Activated T-cell treated with anti-CD3 and anti-CD28 coated beads, Interleukin-2, amount 50 U/mL, for 48 hours (primary cell): ENCODE data around the gene TRIM41.
A peak's percentile ranks its signal among the peaks of the same experiment; 100 is the strongest.
"Not testable (repeated sequence)": the region's sequence is repeated elsewhere in the genome, so short reads cannot be mapped to it uniquely, and the experiment has no call there.

Source experiments
- DNase-seq, 2 experiments: peaks; one replicate each; pipeline ENCODE4 v3.0.0-alpha.2; 2020

TRIM41 gene

GRCh38 chr5:181193656-181194055 lies 29.4 kb upstream of the TRIM41 start:
- no peak for DNase-seq

- DNase-seq = no peak
Measured at GRCh38 chr5:181194489-181195248, 28.4 kb upstream of the TRIM41 start.

DNA sequence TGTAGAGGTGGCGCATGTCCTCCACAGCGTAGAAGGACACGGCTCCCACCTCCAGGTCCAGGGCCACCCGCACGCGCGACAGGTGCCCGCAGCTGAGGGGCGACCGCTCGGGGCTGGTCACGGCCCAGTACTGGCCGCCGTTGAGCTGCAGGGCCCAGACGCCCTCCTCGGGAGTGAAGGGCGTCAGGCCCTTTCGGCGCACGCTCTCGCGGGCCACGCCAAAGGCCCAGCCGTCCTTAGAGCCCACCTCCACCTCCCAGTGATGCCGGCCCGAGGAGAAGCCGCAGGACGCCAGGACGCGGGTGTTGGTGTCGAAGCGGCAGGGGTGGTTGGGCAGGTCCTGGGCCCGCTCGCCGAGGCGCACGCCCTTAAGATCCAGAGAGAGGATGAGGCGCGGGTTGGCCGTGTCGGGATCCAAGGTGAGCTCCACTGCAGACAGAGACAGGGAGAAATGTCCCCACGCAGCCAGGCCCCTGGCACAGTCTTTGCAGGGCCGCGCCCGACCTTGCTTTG lies 27.8 kb upstream of the TRIM41 start:
- no peak for DNase-seq

DNA sequence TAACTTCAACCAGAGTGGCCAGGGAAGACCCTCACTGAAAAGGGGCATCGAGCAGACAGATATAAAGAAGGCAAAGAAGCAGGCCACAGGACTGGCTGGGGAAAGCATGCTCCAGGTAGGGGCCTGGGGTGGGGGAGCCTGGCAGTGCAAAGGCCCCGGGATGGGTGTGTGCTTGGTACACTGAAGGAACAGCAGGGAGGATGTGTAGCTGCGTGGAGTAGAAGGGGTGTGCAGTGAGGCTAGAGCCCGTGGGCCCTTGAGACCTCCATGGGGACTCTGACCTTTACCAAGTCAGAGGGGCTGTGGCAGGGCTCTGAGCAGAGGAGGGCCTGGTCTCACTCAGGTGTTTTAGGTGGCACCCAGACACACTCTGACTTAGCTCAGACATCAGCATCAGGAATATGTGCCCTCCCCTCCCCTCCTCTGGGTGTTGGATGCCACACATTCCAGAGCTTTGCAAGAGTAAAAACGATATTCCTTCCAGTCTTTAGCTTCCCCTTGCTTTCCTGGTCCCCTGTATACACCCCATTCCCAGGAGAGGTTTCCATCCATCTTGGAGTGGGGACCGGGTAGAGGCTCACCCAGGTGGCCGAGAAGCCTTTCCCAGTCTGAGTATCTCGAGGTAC lies 25.6 kb upstream of the TRIM41 start:
- no peak for DNase-seq

DNA sequence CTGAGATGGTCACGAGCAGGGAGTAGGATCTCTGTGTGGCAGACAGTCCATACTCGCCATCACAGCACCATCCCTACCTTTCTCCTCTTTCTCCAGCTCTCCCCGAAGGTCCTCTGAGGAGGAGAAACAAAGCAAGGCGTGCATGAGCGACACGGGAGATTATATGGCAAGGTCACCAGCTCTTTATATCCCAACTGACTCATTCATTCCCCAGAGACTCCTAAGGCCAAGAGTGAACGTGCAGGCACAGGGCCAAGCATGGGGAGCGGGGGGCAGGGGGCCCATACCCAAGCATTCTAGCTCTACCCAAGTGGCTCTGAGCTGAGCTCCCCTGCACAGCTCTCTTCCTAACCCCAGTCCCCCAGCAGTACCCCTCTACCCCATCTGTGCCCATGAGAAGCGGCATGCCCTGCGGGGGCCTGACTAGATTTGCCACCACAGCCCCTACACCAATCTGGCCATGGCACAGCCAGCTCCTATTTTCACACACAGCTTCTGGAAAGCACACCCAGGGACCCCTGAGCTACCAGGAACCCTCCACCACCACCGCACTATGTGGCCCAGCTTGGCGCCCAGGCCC lies 24.9 kb upstream of the TRIM41 start:
- no peak for DNase-seq

- no peak for DNase-seq
Measured at GRCh38 chr5:181198905-181199519, 24.1 kb upstream of the TRIM41 start.

GRCh38 chr5:181199881-181200638 lies 23.0 kb upstream of the TRIM41 start:
- no peak for DNase-seq

- no peak for DNase-seq
Measured at GRCh38 chr5:181200816-181201215, 22.3 kb upstream of the TRIM41 start.

DNA sequence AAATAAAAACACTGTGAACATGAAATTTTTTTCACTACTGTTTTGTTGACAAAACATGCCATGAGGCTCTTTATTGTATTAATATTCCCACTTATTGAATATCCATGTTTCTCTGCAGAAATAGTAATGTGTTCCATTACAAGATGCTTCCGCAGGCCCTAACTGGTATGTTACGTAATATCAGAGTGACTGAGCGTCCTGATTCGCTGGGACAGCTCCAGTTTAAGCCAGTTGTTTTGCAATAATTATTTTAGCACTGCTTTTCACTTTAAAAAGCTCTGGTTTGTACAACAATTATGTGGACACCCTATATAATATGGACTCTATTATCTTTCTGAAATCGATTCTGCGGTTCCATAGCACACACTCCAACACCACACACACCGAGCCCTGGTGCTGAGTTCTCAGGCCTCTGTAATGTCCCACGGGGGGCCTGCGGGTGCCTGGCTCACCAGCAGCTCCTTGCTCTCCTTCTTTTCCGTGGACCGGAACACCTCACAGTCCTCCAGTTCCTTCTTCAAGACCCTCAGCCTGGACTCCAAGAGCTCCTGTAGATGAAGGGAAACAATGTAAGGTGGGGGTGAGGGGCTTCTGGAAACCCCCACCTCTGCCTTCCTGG lies 19.9 kb upstream of the TRIM41 start:
- DNase-seq = no peak

DNA sequence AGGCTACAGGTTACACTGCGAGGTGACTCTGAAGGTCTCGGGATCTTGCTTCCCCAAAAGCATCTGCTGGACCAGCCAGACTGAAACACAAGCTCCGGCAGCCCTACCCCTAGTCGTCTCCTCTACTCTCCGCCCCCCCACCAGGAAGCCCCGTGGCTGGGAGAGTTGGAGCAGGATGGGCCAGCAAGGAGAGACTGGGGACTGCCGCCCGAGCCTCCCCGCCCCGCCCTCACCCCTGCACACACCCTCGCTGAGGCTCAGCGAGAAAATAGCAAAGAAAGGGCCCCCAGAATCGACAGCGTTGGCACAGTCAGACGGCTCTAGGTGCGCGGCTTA lies 19.3 kb upstream of the TRIM41 start:
- no peak for DNase-seq

DNA sequence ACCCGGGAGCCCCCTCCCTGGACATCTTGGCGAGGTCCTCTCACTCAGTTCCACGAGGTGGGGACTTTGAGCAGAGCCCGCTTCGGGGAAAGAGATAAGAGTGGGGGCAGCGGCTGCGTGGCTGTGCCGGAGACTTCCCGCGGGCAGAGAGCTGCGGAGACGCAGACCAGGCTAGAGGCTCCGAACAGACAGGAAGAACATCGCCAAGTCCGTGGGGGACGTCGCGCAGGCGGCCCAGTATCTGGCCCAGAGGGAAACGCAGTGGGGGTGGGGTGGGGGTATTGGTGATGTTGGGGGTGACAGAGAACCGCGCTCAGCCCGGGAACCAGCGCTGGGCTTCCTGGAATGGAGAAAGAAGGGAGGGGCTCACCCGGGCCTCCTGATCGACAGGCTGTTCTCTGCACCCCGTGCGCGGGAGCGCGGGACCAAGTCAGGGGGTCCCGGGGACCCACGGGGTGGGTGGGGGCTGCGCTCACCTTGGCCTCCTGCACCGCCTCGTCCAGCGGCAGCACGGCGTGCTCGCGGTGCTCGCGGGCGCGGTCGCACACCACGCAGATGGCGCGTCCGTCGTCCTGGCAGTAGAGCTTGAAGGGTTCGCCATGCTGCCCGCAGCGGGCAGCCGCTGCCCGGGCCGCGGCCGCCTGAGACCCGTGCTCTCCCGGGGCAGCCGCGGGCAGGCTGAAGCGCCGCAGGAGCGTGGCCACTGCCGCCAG lies 18.8 kb upstream of the TRIM41 start:
- DNase-seq = peak; percentile 46 to 55

DNA sequence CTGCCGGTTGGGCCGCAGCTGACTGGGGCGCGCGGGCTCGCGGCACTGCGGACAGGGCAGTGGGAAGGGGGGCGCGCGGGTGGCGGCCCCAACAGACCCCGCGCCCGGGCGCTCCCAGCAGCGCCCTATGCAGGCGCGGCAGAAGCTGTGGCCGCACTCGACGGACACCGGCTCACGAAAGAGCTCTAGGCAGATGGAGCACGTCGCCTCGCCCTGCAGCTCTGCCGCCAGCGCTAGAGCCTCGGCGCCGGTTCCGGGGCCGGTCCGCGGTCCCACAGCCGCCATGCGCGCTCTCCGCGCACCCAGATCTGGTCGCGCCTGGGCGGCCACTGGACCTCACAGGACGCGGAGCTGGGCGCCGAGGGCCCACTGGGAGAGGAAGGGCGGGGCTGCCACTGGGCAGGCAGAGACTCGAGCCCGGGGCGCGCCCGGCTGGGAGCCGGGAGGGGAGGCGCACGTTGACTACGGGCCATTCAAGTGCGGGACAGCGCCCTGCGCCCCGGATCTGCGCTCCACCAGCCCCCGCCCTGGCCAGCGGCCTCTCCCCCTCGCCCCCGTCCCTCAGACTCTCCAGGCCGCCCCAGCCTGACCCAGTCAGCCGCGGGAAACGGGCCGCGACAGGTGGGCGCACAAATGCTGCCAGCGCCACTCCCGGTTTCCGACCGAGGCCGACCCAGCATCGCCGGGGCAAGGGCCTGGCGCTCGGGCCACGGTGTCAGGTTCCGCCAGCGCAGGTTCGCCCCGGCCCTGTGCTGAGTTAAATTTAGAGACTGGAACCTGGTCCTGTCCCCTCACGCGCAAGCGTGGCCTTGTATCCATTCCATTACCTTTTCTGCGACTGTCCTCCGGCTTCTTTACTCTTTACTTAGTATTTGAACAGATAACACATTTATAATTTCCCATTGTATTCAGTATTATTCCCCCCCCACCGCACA lies 18.0 kb upstream of the TRIM41 start, which contains the start of gene TRIM7:
Gene TRIM7 (minus strand): TSS at position 371 of the 935 bp plus-strand sequence. CDS start 86 bp downstream, at position 285.
- DNase-seq = peak; percentile 61 to 62

- DNase-seq = peak; percentile 56 to 62
Measured at GRCh38 chr5:181205761-181206649, 17.1 kb upstream of the TRIM41 start.

DNA sequence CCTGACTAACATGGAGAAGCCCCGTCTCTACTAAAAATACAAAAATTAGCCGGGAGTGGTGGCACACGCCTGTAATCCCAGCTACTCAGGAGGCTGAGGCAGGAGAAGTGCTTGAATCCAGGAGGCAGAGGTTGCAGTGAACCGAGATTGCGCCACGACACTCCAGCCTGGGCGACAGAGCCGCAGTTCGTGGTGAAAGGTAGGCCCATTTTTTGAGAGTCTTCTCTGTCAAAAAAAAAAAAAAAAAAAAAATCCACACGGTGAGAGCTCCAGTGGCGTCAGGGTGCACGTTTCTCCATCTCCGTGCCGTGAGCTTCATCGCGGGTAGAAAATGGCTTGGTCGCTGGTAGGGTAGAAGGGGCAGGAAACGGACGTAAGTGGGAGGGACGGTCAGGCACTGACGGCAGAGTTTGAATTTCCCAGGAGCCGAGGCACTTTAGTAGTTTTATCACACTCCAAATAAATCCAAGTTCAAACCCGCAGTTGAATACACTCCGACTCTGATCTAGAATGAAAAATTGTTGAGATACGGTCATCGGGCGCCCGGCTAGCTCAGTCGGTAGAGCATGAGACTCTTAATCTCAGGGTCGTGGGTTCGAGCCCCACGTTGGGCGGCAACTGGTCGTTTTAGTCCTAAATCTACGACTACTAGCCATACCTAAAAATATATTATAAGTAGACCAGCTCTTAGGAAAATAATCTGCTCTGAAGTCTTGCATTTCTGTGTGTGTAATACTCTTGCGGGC lies 15.7 kb upstream of the TRIM41 start:
- DNase-seq = peak; percentile 94 to 96

DNA sequence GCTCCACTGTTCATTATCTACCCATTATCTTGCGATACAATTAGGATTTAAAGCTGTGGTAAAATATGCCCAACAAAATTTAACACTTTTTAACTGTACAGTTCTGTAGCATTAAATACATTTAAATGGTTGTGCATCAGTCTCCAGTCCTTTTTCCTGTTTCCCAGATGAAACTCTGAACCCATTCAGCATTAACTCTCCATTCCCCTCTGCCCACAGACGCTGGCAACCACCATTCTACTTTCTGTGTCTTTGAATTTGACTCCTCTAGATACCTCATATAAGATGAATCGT lies 15.2 kb upstream of the TRIM41 start:
- no peak for DNase-seq

DNA sequence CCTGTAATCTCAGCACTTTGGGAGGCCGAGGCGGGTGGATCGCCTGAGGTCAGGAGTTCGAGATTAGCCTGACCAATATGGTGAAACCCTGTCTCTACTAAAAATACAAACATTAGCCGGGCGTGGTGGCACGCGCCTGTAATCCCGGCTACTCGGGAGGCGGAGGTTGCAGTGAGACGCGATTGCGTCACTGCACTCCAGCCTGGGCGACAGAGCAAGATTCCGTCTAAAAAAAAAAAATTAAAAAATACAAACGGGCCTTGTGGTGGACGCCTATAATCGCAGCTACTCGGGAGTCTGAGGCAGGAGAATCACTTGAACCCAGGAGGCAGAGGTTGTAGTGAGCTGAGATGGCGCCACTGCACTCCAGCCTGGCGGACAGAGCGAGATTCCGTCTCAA lies 14.1 kb upstream of the TRIM41 start:
- DNase-seq = not testable (repeated sequence)

DNA sequence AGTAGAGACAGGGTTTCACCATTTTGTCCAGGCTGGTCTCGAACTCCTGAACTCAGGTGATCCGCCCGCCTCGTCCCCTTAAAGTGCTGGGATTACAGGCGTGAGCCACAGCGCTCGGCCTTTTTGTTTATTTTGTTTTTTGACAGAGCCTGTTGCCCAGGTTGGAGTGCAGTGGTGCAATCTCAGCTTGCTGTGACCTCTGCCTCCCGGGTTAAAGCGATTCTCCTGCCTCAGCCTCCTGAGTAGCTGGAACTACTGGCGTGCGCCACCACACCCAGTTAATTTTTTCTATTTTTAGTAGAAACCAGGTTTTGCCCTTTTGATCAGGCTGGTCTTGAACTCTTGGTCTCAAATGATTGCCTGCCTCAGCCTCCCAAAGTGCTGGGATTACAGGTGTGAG lies 12.9 kb upstream of the TRIM41 start:
- DNase-seq = not testable (repeated sequence)

GRCh38 chr5:181210698-181211097 lies 12.4 kb upstream of the TRIM41 start:
- not testable (repeated sequence) for DNase-seq

- no peak for DNase-seq
Measured at GRCh38 chr5:181211208-181211607, 11.9 kb upstream of the TRIM41 start.
